SK-N-SH (cell line): ENCODE results near the gene FGF4. TPM values are rescaled to one million over a fixed set of nuclear protein-coding genes. Genes with fewer than 3 reads are reported as not detected.

Experiments used
- CTCF ChIA-PET: fragments of 300-600, 350-600 bp; formaldehyde crosslinking; extraction: SDS; loops from one replicate; lab custom pipeline; 2021; lab: Yijun Ruan, JAX
- POLR2A ChIA-PET: fragments of 350-600 bp; sonication (Branson Sonifier 250); formaldehyde crosslinking; extraction: SDS; loops from one replicate; lab custom pipeline; 2020; ENCODE audit warnings: antibody characterized with exemption, inconsistent platforms; lab: Yijun Ruan, JAX
- DNase-seq: peaks from one replicate; pipeline ENCODE4 v3.0.0; 2012
- H2AFZ ChIP-seq: fragments of 200-600 bp; sonication (generic); 2 replicates; pipeline ENCODE4 v1.8.1; 2016; ENCODE audit warnings: antibody characterized with exemption, mild to moderate bottlenecking, low read depth
- H3F3A ChIP-seq: fragments of 200-600 bp; sonication (generic); replicated peaks from 2 replicates; pipeline ENCODE3; 2016; ENCODE audit warnings: antibody characterized with exemption, mild to moderate bottlenecking; ENCODE audit not compliant: insufficient read depth
- H3K27ac ChIP-seq, 2 experiments: fragments of 200-500 bp in 1 of 2; fragments of 200-600 bp in 1 of 2; sonication (Bioruptor generic) in 1 of 2; sonication (generic), shearing (Covaris generic) in 1 of 2; 2 replicates each; pipeline versions ENCODE4 v1.5.1 to v1.6.1; 2014 to 2016; ENCODE audit warnings: low read depth in 2 of 2, inconsistent platforms in 1 of 2, low read length in 1 of 2, mild to moderate bottlenecking in 1 of 2, mixed read lengths in 1 of 2
- H3K27me3 ChIP-seq: fragments of 200-600 bp; sonication (generic), shearing (Covaris generic); 2 replicates; pipeline ENCODE4 v1.6.1; 2016; ENCODE audit warnings: mixed run types; ENCODE audit not compliant: insufficient read depth
- H3K36me3 ChIP-seq, 2 experiments: fragments of 200-500 bp in 1 of 2; fragments of 200-600 bp in 1 of 2; sonication (Bioruptor generic) in 1 of 2; sonication (generic) in 1 of 2; replicated peaks in 1 of 2; 2 replicates each; pipeline versions ENCODE3 to v1.5.1; 2014 to 2016; ENCODE audit warnings: low read length in 1 of 2, mild to moderate bottlenecking in 1 of 2; ENCODE audit not compliant: insufficient read depth in 2 of 2, control insufficient read depth in 1 of 2
- H3K4me1 ChIP-seq, 2 experiments: fragments of 200-500 bp in 1 of 2; fragments of 200-600 bp in 1 of 2; sonication (Bioruptor generic) in 1 of 2; sonication (generic), shearing (Covaris generic) in 1 of 2; 2 replicates each; pipeline versions ENCODE4 v1.5.1 to v1.6.1; 2014 to 2016; ENCODE audit warnings: low read depth in 1 of 2, low read length in 1 of 2, mixed run types in 1 of 2; ENCODE audit not compliant: insufficient read depth in 2 of 2, control insufficient read depth in 1 of 2
- H3K4me2 ChIP-seq: fragments of 200-600 bp; sonication (generic), shearing (Covaris generic); 2 replicates; pipeline ENCODE4 v1.6.1; 2017; ENCODE audit warnings: mixed run types
- H3K4me3 ChIP-seq, 2 experiments: fragments of 200-500 bp in 1 of 2; fragments of 200-600 bp in 1 of 2; sonication (Bioruptor generic) in 1 of 2; sonication (generic), shearing (Covaris generic) in 1 of 2; 2 replicates each; pipeline versions ENCODE4 v1.5.1 to v1.8.1; 2014 to 2016; ENCODE audit warnings: low read depth in 2 of 2, inconsistent platforms in 1 of 2, low read length in 1 of 2, mild to moderate bottlenecking in 1 of 2, mixed read lengths in 1 of 2, moderate library complexity in 1 of 2
- H3K79me2 ChIP-seq: fragments of 200-600 bp; sonication (generic); 2 replicates; pipeline ENCODE4 v1.8.1; 2017; ENCODE audit warnings: mild to moderate bottlenecking; ENCODE audit not compliant: insufficient read depth
- H3K9ac ChIP-seq: fragments of 200-600 bp; sonication (generic); 2 replicates; pipeline ENCODE4 v1.6.1; 2017; ENCODE audit warnings: mixed run types
- H3K9me2 ChIP-seq: fragments of 200-600 bp; sonication (generic); 2 replicates; pipeline ENCODE4 v1.6.1; 2017; ENCODE audit warnings: mixed run types
- H3K9me3 ChIP-seq: fragments of 200-600 bp; sonication (generic); 2 replicates; pipeline ENCODE4 v1.6.1; 2017; ENCODE audit warnings: mixed run types, mild to moderate bottlenecking, moderate library complexity
- H4K20me1 ChIP-seq: fragments of 200-600 bp; sonication (generic); 2 replicates; pipeline ENCODE4 v1.6.1; 2017; ENCODE audit warnings: mild to moderate bottlenecking, mixed run types; ENCODE audit not compliant: insufficient read depth
- CHD2 ChIP-seq: fragments of 150-350 bp; IDR thresholded peaks from 2 replicates; pipeline ENCODE4 v1.6.1; 2018; ENCODE audit warnings: low read length; ENCODE audit not compliant: partially characterized antibody
- ELF1 ChIP-seq: IDR thresholded peaks from 2 replicates; pipeline ENCODE4 v1.4.0; 2012
- FOXJ3 ChIP-seq: sonication (generic); formaldehyde crosslinking; IDR thresholded peaks from 2 replicates; pipeline ENCODE4 v1.5.1; 2020; ENCODE audit warnings: mild to moderate bottlenecking, missing genetic modification reagents
- GATA2 ChIP-seq: sonication (generic); formaldehyde crosslinking; IDR thresholded peaks from 2 replicates; pipeline ENCODE4 v1.5.0; 2020; ENCODE audit warnings: mild to moderate bottlenecking, missing genetic modification reagents
- JUND ChIP-seq: IDR thresholded peaks from 2 replicates; pipeline ENCODE4 v1.4.0; 2012
- PBX3 ChIP-seq: IDR thresholded peaks from 2 replicates; pipeline ENCODE4; 2012
- POLR2AphosphoS5 ChIP-seq: IDR thresholded peaks from 2 replicates; pipeline ENCODE4 v1.6.1; 2012; ENCODE audit warnings: low read depth, low read length
- RAD21 ChIP-seq: IDR thresholded peaks from 2 replicates; pipeline ENCODE4 v1.6.1; 2012; ENCODE audit warnings: mild to moderate bottlenecking, low read length
- TAF1 ChIP-seq: IDR thresholded peaks from 2 replicates; pipeline ENCODE4 v1.6.1; 2012; ENCODE audit warnings: low read depth, mild to moderate bottlenecking, low read length, moderate library complexity, borderline replicate concordance
- TCF12 ChIP-seq: IDR thresholded peaks from 2 replicates; pipeline ENCODE4 v1.4.0; 2012
- TEAD4 ChIP-seq: IDR thresholded peaks from 2 replicates; pipeline ENCODE4 v1.4.0; 2012; ENCODE audit warnings: mild to moderate bottlenecking, borderline replicate concordance; ENCODE audit not compliant: insufficient read depth
- USF2 ChIP-seq: fragments of 150-350 bp; IDR thresholded peaks from 2 replicates; pipeline ENCODE4 v1.6.1; 2017; ENCODE audit warnings: antibody characterized with exemption, low read length, low read depth, borderline replicate concordance
- WGBS: methylation state at CpG from one replicate; pipeline ENCODE4 v1.1.6; 2017; ENCODE audit warnings: low lambda C conversion rate; 5-methylcytosine and 5-hydroxymethylcytosine counted together
- polyA plus RNA-seq, 3 experiments: library from polyadenylated mRNA; depleted of rRNA; stranded (reverse); fragments of >200 nt; gene quantifications; 2 replicates each; pipeline ENCODE4 v1.2.3, GENCODE V29; 2012

The FGF4 gene
- polyA plus RNA-seq, 1 of the 3 experiments (the other 2 are of a cell fraction), result not detected

DNA sequence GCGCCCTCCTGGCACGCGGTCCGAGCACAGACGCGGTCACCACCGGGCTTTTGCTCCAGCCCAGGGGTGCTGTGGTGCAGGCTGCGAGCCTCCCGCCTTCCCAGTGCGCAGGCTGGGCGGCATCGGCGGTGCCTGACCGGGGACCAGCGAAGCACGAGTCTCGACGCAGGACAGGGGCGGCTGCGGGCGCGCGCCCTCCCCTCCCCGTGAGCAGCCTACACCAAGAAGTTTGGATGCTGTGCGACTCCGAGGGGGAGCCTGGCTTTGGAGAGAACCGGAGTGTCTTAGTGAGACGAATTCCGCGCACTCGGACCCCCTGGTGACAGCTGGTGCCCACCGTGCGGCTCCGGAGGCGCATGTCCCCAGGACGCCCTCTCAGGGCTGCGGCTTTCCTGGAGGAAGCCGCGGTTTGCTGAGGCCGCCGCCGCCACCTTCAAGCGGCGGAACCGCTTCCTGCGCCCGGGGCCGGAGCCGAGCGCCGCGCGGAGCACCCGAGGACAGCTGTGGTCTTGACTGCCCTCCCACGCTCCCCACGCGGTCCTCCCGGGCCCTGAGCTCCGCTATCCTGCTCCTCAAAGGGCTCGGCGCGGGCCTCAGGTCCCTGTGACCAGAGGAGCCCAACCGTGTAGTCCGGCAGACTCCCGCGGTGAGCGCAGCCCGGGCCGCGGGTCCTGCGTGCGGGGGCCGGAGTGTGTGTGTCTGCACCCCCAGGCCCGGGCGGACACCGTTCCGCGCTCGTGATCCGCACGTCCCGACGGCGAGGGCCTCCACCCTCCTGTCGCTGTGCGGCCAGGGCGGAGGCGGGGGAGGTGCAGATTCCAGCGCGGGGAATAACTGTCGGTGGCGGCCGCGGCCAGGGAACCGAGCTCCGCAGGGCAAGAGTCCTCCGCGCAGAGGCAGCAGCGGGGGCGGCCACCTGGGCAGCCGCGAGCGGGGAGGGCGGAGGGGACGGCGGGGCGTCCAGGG is 42.4 kb upstream of the FGF4 start:
- H3K4me1 ChIP-seq, result no peaks in the 10 kb centered on the region; a peak in 1 of 4 replicates
- peak; percentile 75 for DNase-seq
- peaks cover 51% of the 10 kb centered on the region for H3K27me3 ChIP-seq
- TF ChIP-seq TCF12 (no peak), FOXJ3 (CRISPR knock-in tag) (no peak), TEAD4 (no peak), CHD2 (no peak), USF2 (no peak), POLR2AphosphoS5 (no peak), PBX3 (no peak), ELF1 (no peak), TAF1 (no peak), RAD21 (no peak), JUND (no peak)
- no peaks in the 10 kb centered on the region for H3K79me2 ChIP-seq
- H3K9ac ChIP-seq, result no peak overlapping the region
- WGBS, result under 1% methylated on average over 24 of the region's 107 CpGs
- H4K20me1 ChIP-seq, result no peaks in the 10 kb centered on the region
- no peak overlapping the region for H3K4me3 ChIP-seq
- H2AFZ ChIP-seq, result no peak overlapping the region
- no peaks in the 10 kb centered on the region for H3F3A ChIP-seq
- H3K9me3 ChIP-seq, result no peaks in the 10 kb centered on the region
- no peaks in the 10 kb centered on the region for H3K9me2 ChIP-seq
- no peaks in the 10 kb centered on the region for H3K36me3 ChIP-seq
- no peak overlapping the region for H3K4me2 ChIP-seq
- CTCF ChIA-PET, result interaction anchor here (1.5 kb wide), 2 partner anchors 16 to 25 kb away, joined by 4 to 6 read pairs; no protein-coding TSS in a partner anchor
- H3K27ac ChIP-seq, result no peak overlapping the region
- POLR2A ChIA-PET, result no interaction called here

- no peaks in the 10 kb centered on the region for H3K9me3 ChIP-seq
- ChIA-PET CTCF (no interaction called here), POLR2A (no interaction called here)
- no peak overlapping the region for H3K4me2 ChIP-seq
- no peaks in the 10 kb centered on the region for H3K9me2 ChIP-seq
- H3K4me1 ChIP-seq, result no peaks in the 10 kb centered on the region; a peak in 1 of 4 replicates
- H3K36me3 ChIP-seq, result no peaks in the 10 kb centered on the region
- TF ChIP-seq GATA2, result peak; percentile 75
- no peak for TF ChIP-seq TEAD4
- no peaks in the 10 kb centered on the region for H3K79me2 ChIP-seq
- no peak overlapping the region for H3K9ac ChIP-seq
- H4K20me1 ChIP-seq, result no peaks in the 10 kb centered on the region
- no peak overlapping the region for H2AFZ ChIP-seq
- H3K27me3 ChIP-seq, result peaks cover 51% of the 10 kb centered on the region
- DNase-seq, result peak; percentile 78
- no peak overlapping the region for H3K4me3 ChIP-seq
- H3F3A ChIP-seq, result no peaks in the 10 kb centered on the region
- 0% methylated on average over 11 of the region's 12 CpGs for WGBS
- no peak overlapping the region for H3K27ac ChIP-seq
These were observed 41.5 kb upstream of the FGF4 start for GRCh38 chr11:69816671-69817070.
